ENCODE results near the gene MBD3L5.
"Not testable (repeated sequence)": the region's sequence is repeated elsewhere in the genome, so short reads cannot be mapped to it uniquely, and the experiment has no call there.

MBD3L5 gene

GRCh38 chr19:7030278-7030677 is at the start of gene MBD3L5:
MBD3L5 (plus strand) TSS chr19:7030578; CDS start chr19:7030612, 34 bp downstream.
- DNase-seq: not testable (repeated sequence)

GRCh38 chr19:6983448-6983847 is 46.9 kb upstream of the MBD3L5 start:
- no peak for DNase-seq

- DNase-seq: no peak
These were observed 42.5 kb upstream of the MBD3L5 start for GRCh38 chr19:6987850-6988249.

GRCh38 chr19:6988257-6988656 is 42.1 kb upstream of the MBD3L5 start:
- no peak for DNase-seq

GRCh38 chr19:6995054-6995453 is 35.3 kb upstream of the MBD3L5 start:
- no peak for DNase-seq

- no peak for DNase-seq
These were observed 33.6 kb upstream of the MBD3L5 start for GRCh38 chr19:6996810-6997209.

GRCh38 chr19:6997679-6998445 is 32.5 kb upstream of the MBD3L5 start:
- DNase-seq: no peak

- DNase-seq: no peak
These were observed 30.4 kb upstream of the MBD3L5 start for GRCh38 chr19:6999933-7000332.

GRCh38 chr19:7000333-7000732 is 30.0 kb upstream of the MBD3L5 start:
- no peak for DNase-seq

- DNase-seq: no peak
These were observed 29.6 kb upstream of the MBD3L5 start for GRCh38 chr19:7000816-7001215.

- DNase-seq: peak in 1 of 2 experiments; percentile 23
These were observed 26.0 kb upstream of the MBD3L5 start for GRCh38 chr19:7004313-7004931.

GRCh38 chr19:7006135-7006704 is 24.2 kb upstream of the MBD3L5 start:
- DNase-seq: no peak

- DNase-seq: no peak
These were observed 22.5 kb upstream of the MBD3L5 start for GRCh38 chr19:7007859-7008258.

- DNase-seq: no peak
These were observed 19.4 kb upstream of the MBD3L5 start for GRCh38 chr19:7010722-7011593.

GRCh38 chr19:7013678-7014077 is 16.7 kb upstream of the MBD3L5 start:
- DNase-seq: no peak

- no peak for DNase-seq
These were observed 11.6 kb upstream of the MBD3L5 start for GRCh38 chr19:7018828-7019227.

GRCh38 chr19:7021331-7021730 is 9.0 kb upstream of the MBD3L5 start, which contains the start of gene MBD3L2B:
MBD3L2B (minus strand) TSS chr19:7021431; CDS start chr19:7021397, 34 bp downstream.
- not testable (repeated sequence) for DNase-seq

- not testable (repeated sequence) for DNase-seq
These were observed 1.6 kb upstream of the MBD3L5 start for GRCh38 chr19:7028790-7029189.

GRCh38 chr19:7040079-7040478 is 9.7 kb downstream of the MBD3L5 start, which contains the start of gene MBD3L4:
MBD3L4 (minus strand) TSS chr19:7040179; CDS start chr19:7040144, 35 bp downstream.
- not testable (repeated sequence) for DNase-seq

- DNase-seq: not testable (repeated sequence)
These were observed 11.2 kb downstream of the MBD3L5 start for GRCh38 chr19:7041563-7041962.

- DNase-seq: not testable (repeated sequence)
These were observed 18.6 kb downstream of the MBD3L5 start, which contains the start of gene MBD3L2 for GRCh38 chr19:7049021-7049420. MBD3L2 (plus strand) TSS chr19:7049321; CDS start chr19:7049374, 53 bp downstream.

- not testable (repeated sequence) for DNase-seq
These were observed 21.0 kb downstream of the MBD3L5 start for GRCh38 chr19:7051421-7051820.

GRCh38 chr19:7052896-7053295 is 22.5 kb downstream of the MBD3L5 start:
- not testable (repeated sequence) for DNase-seq
